H9 (cell line): ENCODE results near the gene TMEM79. TPM values are rescaled to one million over a fixed set of nuclear protein-coding genes. Genes with fewer than 3 reads are reported as not detected.

Experiments
- DNase-seq: peaks from one replicate; pipeline ENCODE4 v3.0.0-alpha.2; 2017
- H2AFZ ChIP-seq: one replicate; pipeline ENCODE4 v1.6.1; 2013; ENCODE audit warnings: mild to moderate bottlenecking, low read length, control low read depth, moderate library complexity
- H2AK5ac ChIP-seq: 2 replicates; pipeline ENCODE4 v1.6.1; 2013; ENCODE audit warnings: low read length, control low read depth, mixed read lengths; ENCODE audit not compliant: insufficient read length
- H2BK120ac ChIP-seq: one replicate; pipeline ENCODE4 v1.6.1; 2013; ENCODE audit warnings: low read depth, mild to moderate bottlenecking, low read length, control low read depth, inconsistent platforms; ENCODE audit not compliant: poor library complexity, severe bottlenecking
- H2BK12ac ChIP-seq: 2 replicates; pipeline ENCODE4 v1.6.1; 2013; ENCODE audit warnings: low read length, control low read depth, mixed read lengths, low read depth; ENCODE audit not compliant: insufficient read length
- H2BK15ac ChIP-seq: 2 replicates; pipeline ENCODE4 v1.6.1; 2013; ENCODE audit warnings: low read depth, low read length, control low read depth
- H2BK20ac ChIP-seq: one replicate; pipeline ENCODE4 v1.6.1; 2013; ENCODE audit warnings: low read depth, mild to moderate bottlenecking, low read length, control low read depth, inconsistent platforms; ENCODE audit not compliant: poor library complexity, severe bottlenecking
- H2BK5ac ChIP-seq: 2 replicates; pipeline ENCODE4 v1.6.1; 2013; ENCODE audit warnings: low read length, control low read depth, mixed read lengths; ENCODE audit not compliant: insufficient read length
- H3K14ac ChIP-seq: 2 replicates; pipeline ENCODE4 v1.6.1; 2013; ENCODE audit warnings: low read length, control low read depth; ENCODE audit not compliant: insufficient read depth
- H3K18ac ChIP-seq: 2 replicates; pipeline ENCODE4 v1.6.1; 2013; ENCODE audit warnings: low read depth, mild to moderate bottlenecking, mixed read lengths, low read length, control low read depth; ENCODE audit not compliant: insufficient read length
- H3K23ac ChIP-seq: 2 replicates; pipeline ENCODE4 v1.6.1; 2013; ENCODE audit warnings: low read length, control low read depth, mixed read lengths, low read depth; ENCODE audit not compliant: insufficient read length
- H3K23me2 ChIP-seq: 2 replicates; pipeline ENCODE4 v1.6.1; 2013; ENCODE audit warnings: low read depth, mild to moderate bottlenecking, mixed read lengths, low read length, control low read depth; ENCODE audit not compliant: insufficient read length, poor library complexity, severe bottlenecking
- H3K27ac ChIP-seq: 2 replicates; pipeline ENCODE4 v1.5.1; 2013; ENCODE audit warnings: low read length, control low read depth, mixed read lengths, low read depth; ENCODE audit not compliant: insufficient read length
- H3K27me3 ChIP-seq: 2 replicates; pipeline ENCODE4 v1.6.1; 2013; ENCODE audit warnings: low read length, control low read depth, inconsistent platforms; ENCODE audit not compliant: insufficient read depth
- H3K4ac ChIP-seq: 2 replicates; pipeline ENCODE4 v1.6.1; 2013; ENCODE audit warnings: low read depth, mild to moderate bottlenecking, control low read depth, inconsistent platforms, low read length, moderate library complexity
- H3K4me1 ChIP-seq: 2 replicates; pipeline ENCODE4 v1.6.1; 2013; ENCODE audit warnings: low read length, control low read depth, inconsistent platforms; ENCODE audit not compliant: insufficient read depth
- H3K4me2 ChIP-seq: 2 replicates; pipeline ENCODE4 v1.6.1; 2013; ENCODE audit warnings: low read length, control low read depth, mixed read lengths; ENCODE audit not compliant: insufficient read length, insufficient read depth
- H3K56ac ChIP-seq: 2 replicates; pipeline ENCODE4 v1.6.1; 2013; ENCODE audit warnings: low read depth, mild to moderate bottlenecking, mixed read lengths, low read length, control low read depth; ENCODE audit not compliant: insufficient read length
- H3K79me1 ChIP-seq: 2 replicates; pipeline ENCODE4 v1.6.1; 2013; ENCODE audit warnings: low read depth, mild to moderate bottlenecking, moderate library complexity, low read length, control low read depth, inconsistent platforms; ENCODE audit not compliant: insufficient read depth, poor library complexity, severe bottlenecking
- H3K79me2 ChIP-seq: 2 replicates; pipeline ENCODE4 v1.6.1; 2013; ENCODE audit warnings: low read length, control low read depth, inconsistent platforms; ENCODE audit not compliant: insufficient read depth
- H3K9ac ChIP-seq: 2 replicates; pipeline ENCODE4 v1.6.1; 2013; ENCODE audit warnings: low read length, control low read depth, mixed read lengths; ENCODE audit not compliant: insufficient read length; ENCODE audit errors: extremely low read depth
- H3K9me3 ChIP-seq: one replicate; pipeline ENCODE4 v1.6.1; 2013; ENCODE audit warnings: low read depth, low read length, inconsistent platforms; ENCODE audit not compliant: control insufficient read depth
- H3T11ph ChIP-seq: one replicate; pipeline ENCODE4 v1.6.1; 2013; ENCODE audit warnings: mild to moderate bottlenecking, low read length, control low read depth, inconsistent platforms
- H4K20me1 ChIP-seq: one replicate; pipeline ENCODE4 v1.6.1; 2013; ENCODE audit not compliant: control insufficient read depth, insufficient read length, insufficient read depth
- H4K5ac ChIP-seq: 2 replicates; pipeline ENCODE4 v1.6.1; 2013; ENCODE audit warnings: low read depth, mild to moderate bottlenecking, mixed read lengths, low read length, control low read depth; ENCODE audit not compliant: insufficient read length
- H4K8ac ChIP-seq: replicated peaks from 2 replicates; pipeline ENCODE4 v1.6.1; 2013; ENCODE audit warnings: low read length, control low read depth, mixed read lengths, low read depth; ENCODE audit not compliant: insufficient read length
- H4K91ac ChIP-seq: 2 replicates; pipeline ENCODE4 v1.6.1; 2013; ENCODE audit warnings: low read depth, mild to moderate bottlenecking, moderate library complexity, mixed read lengths, low read length, control low read depth; ENCODE audit not compliant: insufficient read length
- H3K27ac Mint-ChIP-seq, 3 experiments: 2 replicates in 2 of 3; 3 replicates in 1 of 3; pipeline ENCODE4 v1.8.0; 2020 to 2021; ENCODE audit warnings: mixed read lengths in 3 of 3, mild to moderate bottlenecking in 1 of 3, moderate library complexity in 1 of 3
- H3K27me3 Mint-ChIP-seq: 2 replicates; pipeline ENCODE4 v1.8.0; 2021; ENCODE audit warnings: low read depth, mild to moderate bottlenecking, moderate library complexity, mixed read lengths
- H3K36me3 Mint-ChIP-seq, 3 experiments: 2 replicates in 2 of 3; 3 replicates in 1 of 3; pipeline ENCODE4 v1.8.0; 2020 to 2021; ENCODE audit warnings: low read depth in 3 of 3, mixed read lengths in 3 of 3; ENCODE audit not compliant: insufficient read depth in 1 of 3
- H3K4me1 Mint-ChIP-seq, 2 experiments: 2 replicates each; pipeline ENCODE4 v1.8.0; 2020; ENCODE audit warnings: mixed read lengths in 2 of 2
- H3K4me3 Mint-ChIP-seq, 2 experiments: 2 replicates in 1 of 2; 3 replicates in 1 of 2; pipeline ENCODE4 v1.8.0; 2020 to 2021; ENCODE audit warnings: mild to moderate bottlenecking in 2 of 2, mixed read lengths in 2 of 2, moderate library complexity in 1 of 2
- H3K9me3 Mint-ChIP-seq, 2 experiments: 2 replicates in 1 of 2; 3 replicates in 1 of 2; pipeline ENCODE4 v1.8.0; 2020; ENCODE audit warnings: mild to moderate bottlenecking in 2 of 2, mixed read lengths in 2 of 2, moderate library complexity in 1 of 2
- CTCF ChIP-seq: fragments of 200-600 bp; sonication (generic); conservative IDR thresholded peaks from 3 replicates; pipeline ENCODE4 v1.8.0; 2021; ENCODE audit warnings: antibody characterized with exemption, mild to moderate bottlenecking
- WGBS: extraction: QIAGEN DNeasy Blood & Tissue Kit; methylation state at CpG from one replicate; pipeline ENCODE4 v1.1.7; 2013; ENCODE audit warnings: missing lambda C conversion rate, low lambda C conversion rate, mixed read lengths; ENCODE audit not compliant: insufficient read length; ENCODE audit errors: extremely low coverage; 5-methylcytosine and 5-hydroxymethylcytosine counted together
- total RNA-seq: library from RNA; stranded (reverse); gene quantifications from 2 replicates; pipeline ENCODE4 v1.2.1, GENCODE V29; 2021

The TMEM79 gene
- total RNA-seq, 1 experiment from 2014 or later, result 2.6 TPM

- WGBS, result no CpG with 5 or more reads among the region's 2 CpGs
- Histone ChIP-seq H3K79me1 (no peaks in the 10 kb centered on the region), H4K8ac (no peak overlapping the region), H3K14ac (no peak overlapping the region), H3K27ac (no peak overlapping the region), H3K9ac (no peak overlapping the region), H3K9me3 (no peaks in the 10 kb centered on the region), H4K20me1 (no peaks in the 10 kb centered on the region), H3K56ac (no peak overlapping the region), H2BK20ac (no peak overlapping the region), H4K5ac (no peak overlapping the region), H3K18ac (no peak overlapping the region), H3K27me3 (no peaks in the 10 kb centered on the region), H3K23me2 (peaks cover 3% of the 10 kb centered on the region), H2BK5ac (no peak overlapping the region), H2BK12ac (no peak overlapping the region), H3K4me1 (peaks cover 2% of the 10 kb centered on the region; the same call in 1 of the 2 replicates), H2BK15ac (no peak overlapping the region), H3T11ph (no peak overlapping the region), H2BK120ac (no peak overlapping the region), H2AK5ac (no peak overlapping the region), H3K23ac (no peak overlapping the region), H3K4ac (no peak overlapping the region), H3K4me2 (no peak overlapping the region), H4K91ac (no peak overlapping the region), H2AFZ (no peak overlapping the region), H3K79me2 (no peaks in the 10 kb centered on the region)
- no peak for DNase-seq
- H3K4me1 Mint-ChIP-seq, result peaks cover 13 to 18% of the 10 kb centered on the region in 2 experiments
- peaks cover 4% of the 10 kb centered on the region; the same call in 1 of the 2 replicates for H3K27me3 Mint-ChIP-seq
- H3K27ac Mint-ChIP-seq, result 0 out of 7 replicates have a peak overlapping the region, but pooled peaks of 2 of the 3 experiments have one; percentile 71 to 86
- H3K4me3 Mint-ChIP-seq, result no peak overlapping the region
- TF ChIP-seq CTCF, result no peak
- no peaks in the 10 kb centered on the region for H3K9me3 Mint-ChIP-seq
- peaks cover 3 to 19% (median 12%) of the 10 kb centered on the region in 3 experiments; a peak in 5 of 7 replicates for H3K36me3 Mint-ChIP-seq
Observed at GRCh38 chr1:156244126-156244525, 40.0 kb upstream of the TMEM79 start.
